Sigmoid colon (tissue), 7 donors: ENCODE measurements around the gene RNF123. TPM values are rescaled to one million over a fixed set of nuclear protein-coding genes. Genes with fewer than 3 reads are reported as not detected.

Experiments used
- DNase-seq: peaks from one replicate; pipeline ENCODE4 v3.0.0-alpha.2; 2019
- H3K27ac ChIP-seq, 4 donors: fragments of 200-600 bp; sonication (generic); one replicate each; pipeline ENCODE4 v1.5.1; 2016 to 2019; ENCODE audit warnings: mild to moderate bottlenecking in 1 of 4
- H3K27me3 ChIP-seq, 3 donors: fragments of 200-600 bp; sonication (generic); one replicate each; pipeline ENCODE4 v1.5.1; 2019; ENCODE audit warnings: mild to moderate bottlenecking in 1 of 3
- H3K36me3 ChIP-seq, 4 donors: fragments of 200-600 bp; sonication (generic); one replicate each; pipeline ENCODE4 v1.5.1; 2016 to 2019
- H3K4me1 ChIP-seq, 4 donors: fragments of 200-600 bp; sonication (generic); one replicate each; pipeline ENCODE4 v1.5.1; 2017 to 2019
- H3K4me3 ChIP-seq, 4 donors: fragments of 200-600 bp; sonication (generic); one replicate each; pipeline ENCODE4 v1.5.1; 2017 to 2019; ENCODE audit warnings: mild to moderate bottlenecking in 2 of 4, moderate library complexity in 1 of 4
- H3K9me3 ChIP-seq, 4 donors: fragments of 200-600 bp in 3 of 4; sonication (generic) in 3 of 4; one replicate each; pipeline versions ENCODE4 v1.5.1 to v1.6.1; 2013 to 2019
- EP300 ChIP-seq, 4 donors: sonication (generic); formaldehyde crosslinking; IDR thresholded peaks; one replicate each; pipeline ENCODE4 v1.6.1; 2017; ENCODE audit warnings: antibody characterized with exemption in 4 of 4
- POLR2A ChIP-seq, 2 donors: fragments of 450-650 bp; IDR thresholded peaks; one replicate each; pipeline ENCODE4 v1.6.1; 2016; ENCODE audit warnings: antibody characterized with exemption in 2 of 2, mild to moderate bottlenecking in 2 of 2, moderate library complexity in 2 of 2
- POLR2AphosphoS5 ChIP-seq, 4 donors: sonication (generic); formaldehyde crosslinking; IDR thresholded peaks; one replicate each; pipeline ENCODE4 v1.6.1; 2017; ENCODE audit warnings: antibody characterized with exemption in 4 of 4
- WGBS, 2 donors: extraction: QIAGEN DNeasy Blood & Tissue Kit; methylation state at CpG; one replicate each; pipeline ENCODE4 v1.1.7; 2013; 5-methylcytosine and 5-hydroxymethylcytosine counted together
- intact Hi-C: fragments of 100-400 bp; cut with DNase I; formaldehyde crosslinking; loops from one replicate; pipeline ENCODE4 v1.15.1; 2023
- polyA plus RNA-seq, 3 donors: library from polyadenylated mRNA; stranded (reverse); fragments of 200-250 nt; gene quantifications; one replicate each; pipeline ENCODE4 v1.2.3, GENCODE V29; 2013
- total RNA-seq, 4 donors: library from RNA; depleted of rRNA; stranded (reverse); fragments of >200 nt; gene quantifications; one replicate each; pipeline ENCODE4 v1.1.0, GENCODE V29; 2016
- TF ChIP-seq, protein P1 (sequence below), 4 experiments: fragments of 450-650 bp in 3 of 4; fragments of 200-600 bp in 1 of 4; IDR thresholded peaks; one replicate each; pipeline ENCODE4 v1.5.1; 2016 to 2019; ENCODE audit warnings: antibody characterized with exemption in 4 of 4, mild to moderate bottlenecking in 3 of 4, moderate library complexity in 2 of 4
- donor health status: healthy with polysubstance abuse.
- donor health status: Bipolar disorder and iron deficiency.
- donor health status: healthy.

The RNF123 gene
- total and polyA plus RNA-seq, 7 donors: 12.5 to 29.4 (median 17.1) TPM

DNA sequence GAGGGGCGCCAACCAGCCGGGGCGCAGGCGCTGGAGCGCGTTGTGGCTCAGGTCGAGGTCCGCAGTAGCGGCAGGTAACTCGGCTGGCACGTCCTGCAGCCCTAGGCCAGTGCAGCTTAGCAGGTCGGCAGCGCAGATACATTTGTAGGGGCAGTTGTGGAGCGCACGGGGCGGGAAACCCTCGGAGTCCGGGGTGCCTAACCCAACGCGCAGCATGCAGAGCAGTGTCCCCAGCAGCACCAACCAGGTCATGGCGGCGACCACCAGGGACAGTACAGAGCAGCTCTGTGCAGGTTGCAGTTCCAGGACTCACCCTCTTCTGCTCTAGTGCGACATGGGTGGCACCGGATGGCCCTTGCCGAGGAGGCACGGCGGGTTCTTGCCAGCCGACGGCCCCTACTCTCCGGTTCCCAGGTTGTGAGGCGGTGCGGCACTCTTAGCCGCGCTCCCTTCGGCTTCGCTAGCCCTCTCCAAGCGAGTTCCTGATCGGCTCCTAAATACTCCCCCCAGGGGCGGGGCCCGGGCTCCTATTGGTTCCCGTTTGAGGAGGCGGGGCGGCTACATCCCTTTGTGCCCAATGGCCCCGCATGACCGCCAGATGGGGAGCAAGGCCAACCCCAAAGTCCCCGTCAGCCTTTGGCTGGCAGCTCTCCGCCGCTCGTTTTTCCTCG is 30.0 kb downstream of the RNF123 start, which contains the start of gene AMIGO3:
AMIGO3 (minus strand) TSS at position 471 of the 671 bp plus-strand sequence; CDS start at position 252, 219 bp downstream.
- Histone ChIP-seq H3K4me3 (peak within 1 kb of the TSS; percentile 27 to 60 (median 52)), H3K4me1 (peaks cover 0 to 45% (median 35%) of the 10 kb centered on the region in 4 donors), H3K27ac (peak within 1 kb of the TSS; percentile 64 to 74 (median 68)), H3K36me3 (peaks cover 6 to 45% (median 11%) of the 10 kb centered on the region in 4 donors), H3K9me3 (no peaks in the 10 kb centered on the region), H3K27me3 (no peaks in the 10 kb centered on the region)
- 1% methylated on average over 50 of the region's 50 CpGs for WGBS, 2 donors
- intact Hi-C loops: no loop called here
- DNase-seq: peak; percentile 98
- no peak for TF ChIP-seq EP300 (IDR thresholded peaks at IDR 0.05)
- TF ChIP-seq POLR2AphosphoS5 (IDR thresholded peaks at IDR 0.05): peak; percentile 74 to 91 (median 80)
- TF ChIP-seq POLR2A (IDR thresholded peaks at IDR 0.05): peak; percentile 15 to 67
- TF ChIP-seq, protein P1, sequence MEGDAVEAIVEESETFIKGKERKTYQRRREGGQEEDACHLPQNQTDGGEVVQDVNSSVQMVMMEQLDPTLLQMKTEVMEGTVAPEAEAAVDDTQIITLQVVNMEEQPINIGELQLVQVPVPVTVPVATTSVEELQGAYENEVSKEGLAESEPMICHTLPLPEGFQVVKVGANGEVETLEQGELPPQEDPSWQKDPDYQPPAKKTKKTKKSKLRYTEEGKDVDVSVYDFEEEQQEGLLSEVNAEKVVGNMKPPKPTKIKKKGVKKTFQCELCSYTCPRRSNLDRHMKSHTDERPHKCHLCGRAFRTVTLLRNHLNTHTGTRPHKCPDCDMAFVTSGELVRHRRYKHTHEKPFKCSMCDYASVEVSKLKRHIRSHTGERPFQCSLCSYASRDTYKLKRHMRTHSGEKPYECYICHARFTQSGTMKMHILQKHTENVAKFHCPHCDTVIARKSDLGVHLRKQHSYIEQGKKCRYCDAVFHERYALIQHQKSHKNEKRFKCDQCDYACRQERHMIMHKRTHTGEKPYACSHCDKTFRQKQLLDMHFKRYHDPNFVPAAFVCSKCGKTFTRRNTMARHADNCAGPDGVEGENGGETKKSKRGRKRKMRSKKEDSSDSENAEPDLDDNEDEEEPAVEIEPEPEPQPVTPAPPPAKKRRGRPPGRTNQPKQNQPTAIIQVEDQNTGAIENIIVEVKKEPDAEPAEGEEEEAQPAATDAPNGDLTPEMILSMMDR (IDR thresholded peaks at IDR 0.05): peak; percentile 61 to 77 (median 68)

DNA sequence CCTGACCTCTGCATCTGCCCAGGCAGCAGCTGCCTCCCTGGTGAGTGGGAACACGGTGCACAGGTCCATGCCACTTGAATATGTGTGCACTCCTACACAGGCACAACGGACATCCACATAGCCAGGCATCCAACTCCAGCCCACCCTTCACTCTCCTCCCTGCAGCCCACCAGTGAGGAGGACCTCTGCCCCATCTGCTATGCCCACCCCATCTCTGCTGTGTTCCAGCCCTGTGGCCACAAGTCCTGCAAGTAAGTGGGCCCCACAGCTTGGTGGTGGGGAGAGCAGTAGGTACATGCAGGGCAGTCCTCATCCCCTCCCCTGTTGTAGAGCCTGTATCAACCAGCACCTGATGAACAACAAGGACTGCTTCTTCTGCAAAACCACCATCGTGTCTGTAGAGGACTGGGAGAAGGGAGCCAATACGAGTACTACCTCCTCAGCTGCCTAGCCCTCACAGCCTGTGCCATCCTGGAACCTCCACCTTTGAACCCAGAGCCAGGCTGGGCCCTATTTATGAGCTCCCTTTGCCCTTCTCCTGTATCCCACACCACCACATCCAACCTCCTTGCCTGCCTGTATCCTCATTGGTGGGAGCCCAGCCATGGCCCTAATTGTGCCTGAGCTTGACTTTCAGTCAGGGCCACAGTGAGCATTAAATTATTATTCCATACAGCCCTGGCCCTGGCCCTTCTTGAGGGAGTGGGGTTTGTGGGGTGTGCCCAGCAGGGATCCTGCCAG is 31.7 kb downstream of the RNF123 start:
- Histone ChIP-seq H3K4me3 (no peak overlapping the region), H3K36me3 (peaks cover 4 to 37% (median 7%) of the 10 kb centered on the region in 4 donors), H3K27me3 (no peaks in the 10 kb centered on the region), H3K9me3 (no peaks in the 10 kb centered on the region), H3K27ac (no peak overlapping the region), H3K4me1 (peaks cover 0 to 53% (median 41%) of the 10 kb centered on the region in 4 donors)
- DNase-seq: no peak
- intact Hi-C loops: loop anchor here (5.0 kb wide), 1 partner anchor 66 kb away; the partner anchor contains the start of gene IP6K1
- TF ChIP-seq EP300 (IDR thresholded peaks at IDR 0.05) (no peak), POLR2AphosphoS5 (IDR thresholded peaks at IDR 0.05) (no peak), POLR2A (IDR thresholded peaks at IDR 0.05) (no peak)
- TF ChIP-seq, protein P1 (IDR thresholded peaks at IDR 0.05): no peak
- 64 to 77% methylated on average over 4 of the region's 4 CpGs for WGBS, 2 donors

DNA sequence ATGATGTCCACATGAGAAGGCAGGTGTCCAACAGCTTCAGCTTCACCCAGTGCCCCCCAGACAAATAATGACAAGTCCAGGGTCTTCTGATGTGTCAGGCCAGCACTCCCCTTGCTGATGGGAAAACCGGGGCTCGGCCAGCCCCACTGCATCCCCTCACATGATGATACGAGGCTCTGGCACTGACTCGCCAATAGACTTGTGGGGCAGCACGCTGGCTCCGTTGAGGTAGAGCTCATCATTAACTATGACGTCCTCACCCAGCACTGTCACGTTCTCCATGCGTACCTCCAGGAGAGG is 32.2 kb downstream of the RNF123 start:
- Histone ChIP-seq H3K27ac (no peak overlapping the region), H3K27me3 (no peaks in the 10 kb centered on the region), H3K9me3 (no peaks in the 10 kb centered on the region), H3K4me1 (peaks cover 0 to 53% (median 41%) of the 10 kb centered on the region in 4 donors), H3K36me3 (peaks cover 4 to 37% (median 10%) of the 10 kb centered on the region in 4 donors), H3K4me3 (no peak overlapping the region)
- no peak for DNase-seq
- intact Hi-C loops: loop anchor here (5.0 kb wide), 1 partner anchor 66 kb away; the partner anchor contains the start of gene IP6K1
- WGBS, 2 donors: 80 to 89% methylated on average over 9 of the region's 9 CpGs
- TF ChIP-seq POLR2A (IDR thresholded peaks at IDR 0.05) (no peak), EP300 (IDR thresholded peaks at IDR 0.05) (no peak), POLR2AphosphoS5 (IDR thresholded peaks at IDR 0.05) (no peak)
- TF ChIP-seq, protein P1 (IDR thresholded peaks at IDR 0.05): no peak

DNA sequence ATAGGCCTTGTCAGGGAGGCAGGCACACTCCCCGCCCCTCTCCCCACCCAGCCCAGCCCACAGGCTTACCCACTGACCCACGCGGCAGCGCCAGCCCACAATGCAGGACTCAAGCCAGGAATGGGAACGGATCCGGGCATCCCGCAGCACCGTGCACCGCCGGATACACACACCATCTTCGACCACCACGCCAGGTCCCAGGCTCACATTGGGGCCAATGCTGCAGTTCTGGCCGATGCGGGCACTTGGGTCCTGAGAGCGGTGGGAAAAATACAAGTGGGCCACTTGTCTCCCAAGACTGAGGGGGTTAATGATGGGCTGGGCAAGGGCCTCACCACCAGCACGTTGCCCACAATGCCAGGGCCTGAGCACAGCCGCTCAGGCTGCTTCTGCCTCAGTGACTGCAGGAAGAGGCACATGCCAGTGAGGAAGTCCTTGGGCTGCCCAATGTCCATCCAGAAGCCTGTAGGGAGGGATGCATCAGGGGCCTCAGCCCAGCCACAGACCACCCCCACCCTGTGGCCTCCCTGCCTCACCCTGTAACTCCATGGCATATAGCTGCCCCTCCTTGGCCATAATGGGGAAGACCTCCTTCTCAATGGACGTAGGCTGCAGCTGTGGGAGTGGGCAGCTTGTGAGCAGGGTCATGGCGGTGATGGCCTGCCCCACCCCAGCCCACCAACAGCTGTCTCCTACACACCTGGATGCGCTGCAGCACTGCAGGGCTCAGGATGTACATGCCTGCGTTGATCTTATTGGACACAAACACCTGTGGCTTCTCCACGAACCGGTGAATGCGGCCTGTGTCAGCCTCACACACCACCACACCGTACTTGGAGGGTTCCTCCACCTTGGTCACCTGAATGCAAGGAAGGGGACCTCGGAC is 32.8 kb downstream of the RNF123 start:
- WGBS, 2 donors: 85 to 92% methylated on average over 26 of the region's 26 CpGs
- DNase-seq: peak; percentile 62
- peaks cover 10 to 40% (median 16%) of the 10 kb centered on the region in 4 donors for H3K36me3 ChIP-seq
- H3K4me3 ChIP-seq: peak overlapping the region in 1 of 4 donors; percentile 95
- no peaks in the 10 kb centered on the region for H3K27me3 ChIP-seq
- H3K27ac ChIP-seq: peak overlapping the region in 3 of 4 donors; percentile 94 to 96 (median 95)
- H3K4me1 ChIP-seq: peaks cover 0 to 53% (median 41%) of the 10 kb centered on the region in 4 donors
- H3K9me3 ChIP-seq: no peaks in the 10 kb centered on the region
- intact Hi-C loops: loop anchor here (5.0 kb wide), 1 partner anchor 65 kb away; the partner anchor contains the start of gene IP6K1
- TF ChIP-seq, protein P1 (IDR thresholded peaks at IDR 0.05): no peak
- TF ChIP-seq POLR2AphosphoS5 (IDR thresholded peaks at IDR 0.05): no peak
- TF ChIP-seq EP300 (IDR thresholded peaks at IDR 0.05): no peak
- TF ChIP-seq POLR2A (IDR thresholded peaks at IDR 0.05): no peak
